Measurements from ENCODE around the gene GRM4.

- no peak for TF ChIP-seq CTCF (conservative IDR thresholded peaks at IDR 0.05; ENCODE audit: low read depth, low read length)
- no peak for TF ChIP-seq EZH2 (IDR thresholded peaks at IDR 0.05; ENCODE audit: borderline replicate concordance, low read depth, low read length, poor library complexity, severe bottlenecking)
These were observed 49.7 kb downstream of the GRM4 start for GRCh38 chr6:34096193-34096592.
